Measurements from ENCODE around the gene GDPD1. TPM values are rescaled to one million over a fixed set of nuclear protein-coding genes. Genes with fewer than 3 reads are reported as not detected.

The GDPD1 gene
- total and polyA plus RNA-seq, 2 donors (not counting 3 experiments of a cell fraction or from before 2014, with no cell fraction given): 2.5 to 4.9 TPM

DNA sequence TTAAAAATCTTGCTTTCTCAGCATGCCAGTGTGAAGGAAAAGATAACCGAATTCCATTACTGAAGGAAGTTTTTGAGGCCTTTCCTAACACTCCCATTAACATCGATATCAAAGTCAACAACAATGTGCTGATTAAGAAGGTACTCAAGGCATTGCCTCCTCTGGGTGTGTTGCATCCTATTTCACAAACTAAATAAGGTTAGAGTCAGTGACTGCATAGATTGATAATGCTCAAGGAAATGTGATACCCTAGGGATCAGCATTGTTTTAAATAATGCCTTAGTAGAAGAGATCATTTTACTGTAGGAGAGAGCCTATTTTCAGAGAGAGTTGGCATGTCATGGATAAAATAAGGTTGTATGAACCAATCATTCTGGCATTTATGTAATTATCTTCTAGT, 36.8 kb downstream of the GDPD1 start:
- BruUV-seq (replicated peaks): no TSS peak
- POLR2A ChIA-PET: no interaction called here
- Histone ChIP-seq H3K27me3 (ENCODE audit: control insufficient read depth in 2 of 2, insufficient read depth in 2 of 2, low read length in 2 of 2) (no peaks in the 10 kb centered on the region), H3K79me2 (ENCODE audit: control insufficient read depth, insufficient read depth, low read length) (no peaks in the 10 kb centered on the region), H3K27ac (ENCODE audit: insufficient read depth, low read depth, low read length) (no peak overlapping the region), H3K9ac (replicated peaks; ENCODE audit: extremely low read depth, insufficient read depth, low read length) (no peak overlapping the region), H3K4me3 (replicated peaks in 1 of 3; ENCODE audit: insufficient read depth in 1 of 3, low read depth in 1 of 3, low read length in 3 of 3) (no peak overlapping the region), H3K4me1 (ENCODE audit: control insufficient read depth, extremely low read depth, insufficient read depth, low read length) (no peaks in the 10 kb centered on the region), H3K9me1 (replicated peaks; ENCODE audit: control insufficient read depth, extremely low read depth, insufficient read depth, low read length) (no peaks in the 10 kb centered on the region), H3K9me3 (replicated peaks; ENCODE audit: control insufficient read depth, insufficient read depth, low read length) (no peaks in the 10 kb centered on the region), H2AFZ (ENCODE audit: low read depth, low read length) (no peak overlapping the region), H3K36me3 (ENCODE audit: control insufficient read depth in 2 of 2, extremely low read depth in 1 of 2, insufficient read depth in 2 of 2, low read length in 2 of 2) (no peaks in the 10 kb centered on the region), H4K20me1 (replicated peaks; ENCODE audit: control insufficient read depth, extremely low read depth, insufficient read depth, low read length) (no peaks in the 10 kb centered on the region), H3K4me2 (ENCODE audit: insufficient read depth, low read length) (no peak overlapping the region)
- DNase-seq (ENCODE audit: low read depth, low spot score): no peak
- dilution Hi-C loops (cut with MboI; ENCODE audit: extremely low pct_ligation_motif_present, low sequenced_read_pairs) (no loop called here), intact Hi-C loops (cut with micrococcal nuclease) (no loop called here)
- no peak for FAIRE-seq
- CTCF ChIA-PET: no interaction called here
- TF ChIP-seq FOS (IDR thresholded peaks at IDR 0.05; ENCODE audit: borderline replicate concordance, insufficient read depth, low read length): no peak
- TF ChIP-seq JUN (IDR thresholded peaks at IDR 0.05; ENCODE audit: borderline replicate concordance, insufficient read depth, insufficient read length, low read depth): no peak
- TF ChIP-seq, protein P1, sequence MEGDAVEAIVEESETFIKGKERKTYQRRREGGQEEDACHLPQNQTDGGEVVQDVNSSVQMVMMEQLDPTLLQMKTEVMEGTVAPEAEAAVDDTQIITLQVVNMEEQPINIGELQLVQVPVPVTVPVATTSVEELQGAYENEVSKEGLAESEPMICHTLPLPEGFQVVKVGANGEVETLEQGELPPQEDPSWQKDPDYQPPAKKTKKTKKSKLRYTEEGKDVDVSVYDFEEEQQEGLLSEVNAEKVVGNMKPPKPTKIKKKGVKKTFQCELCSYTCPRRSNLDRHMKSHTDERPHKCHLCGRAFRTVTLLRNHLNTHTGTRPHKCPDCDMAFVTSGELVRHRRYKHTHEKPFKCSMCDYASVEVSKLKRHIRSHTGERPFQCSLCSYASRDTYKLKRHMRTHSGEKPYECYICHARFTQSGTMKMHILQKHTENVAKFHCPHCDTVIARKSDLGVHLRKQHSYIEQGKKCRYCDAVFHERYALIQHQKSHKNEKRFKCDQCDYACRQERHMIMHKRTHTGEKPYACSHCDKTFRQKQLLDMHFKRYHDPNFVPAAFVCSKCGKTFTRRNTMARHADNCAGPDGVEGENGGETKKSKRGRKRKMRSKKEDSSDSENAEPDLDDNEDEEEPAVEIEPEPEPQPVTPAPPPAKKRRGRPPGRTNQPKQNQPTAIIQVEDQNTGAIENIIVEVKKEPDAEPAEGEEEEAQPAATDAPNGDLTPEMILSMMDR (IDR thresholded peaks at IDR 0.05; ENCODE audit: extremely low read depth in 1 of 2, insufficient read depth in 1 of 2, low read depth in 1 of 2, low read length in 2 of 2): no peak
- TF ChIP-seq, protein P2, sequence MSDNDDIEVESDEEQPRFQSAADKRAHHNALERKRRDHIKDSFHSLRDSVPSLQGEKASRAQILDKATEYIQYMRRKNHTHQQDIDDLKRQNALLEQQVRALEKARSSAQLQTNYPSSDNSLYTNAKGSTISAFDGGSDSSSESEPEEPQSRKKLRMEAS (IDR thresholded peaks at IDR 0.05; ENCODE audit: insufficient read depth, insufficient read length): no peak
- no peak for TF ChIP-seq POLR2AphosphoS5 (IDR thresholded peaks at IDR 0.05; ENCODE audit: insufficient read depth, low read depth, low read length)
- TF ChIP-seq MYC (IDR thresholded peaks at IDR 0.05; ENCODE audit: low read depth, low read length): no peak
- no peak for TF ChIP-seq POLR2A (IDR thresholded peaks at IDR 0.05; ENCODE audit: low read depth, low read length)
- TF ChIP-seq GATA2 (IDR thresholded peaks at IDR 0.05; ENCODE audit: insufficient read depth, insufficient read length, low read depth, low read length): no peak
- no peak for TF ChIP-seq EZH2 (IDR thresholded peaks at IDR 0.05; ENCODE audit: borderline replicate concordance, low read depth, low read length, severe bottlenecking)

Measured in endothelial cell of umbilical vein (primary cell).